Measurements from ENCODE around the gene PLA2G4E. TPM values are rescaled to one million over a fixed set of nuclear protein-coding genes. Genes with fewer than 3 reads are reported as not detected.

PLA2G4E gene
- total RNA-seq, 5 donors from 2014 or later (not counting 1 experiment from before 2014, with no cell fraction given) = not detected

DNA sequence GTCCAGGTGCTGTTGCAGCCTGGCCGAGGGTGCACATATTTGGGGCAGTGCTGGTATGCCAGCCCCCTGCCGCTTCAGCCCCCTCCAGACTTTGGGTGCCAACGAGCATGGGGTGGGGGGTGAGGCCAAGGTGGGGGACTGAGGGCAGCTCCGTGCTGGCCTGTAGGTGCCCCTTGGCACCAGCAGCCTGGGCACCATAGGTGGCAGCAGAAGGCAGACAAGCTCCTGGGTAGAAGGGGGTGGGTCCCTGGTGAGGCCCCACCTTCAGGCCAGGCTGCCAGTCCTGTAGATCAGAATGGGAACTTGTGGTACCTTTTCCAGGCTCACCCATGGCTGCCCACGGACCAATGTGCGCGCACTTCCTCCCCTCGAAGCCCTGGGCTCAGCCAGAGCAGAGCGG lies 16.1 kb upstream of the PLA2G4E start:
- ATAC-seq (replicated peaks in 1 of 4) = no peak
- H3K4me1 ChIP-seq (ENCODE audit: control insufficient read depth in 1 of 2, extremely low read depth in 1 of 2, insufficient read depth in 2 of 2, low read length in 2 of 2) = peaks cover 0 to 5% of the 10 kb centered on the region in 2 experiments
- H3K4me3 ChIP-seq (ENCODE audit: control insufficient read depth in 1 of 2, extremely low read depth in 1 of 2, low read length in 1 of 2) = no peak overlapping the region
- H3K27me3 ChIP-seq (replicated peaks in 1 of 2; ENCODE audit: control insufficient read depth in 2 of 2, extremely low read depth in 1 of 2, insufficient read depth in 2 of 2, low read length in 1 of 2) = peaks cover 0 to 3% of the 10 kb centered on the region in 2 experiments
- no peaks in the 10 kb centered on the region for H3K9me3 ChIP-seq
- ChIA-PET CTCF (no interaction called here), POLR2A (no interaction called here)
- H3K4me3 Mint-ChIP-seq = no peak overlapping the region
- no peaks in the 10 kb centered on the region for H3K9me3 Mint-ChIP-seq
- H3K36me3 Mint-ChIP-seq = no peaks in the 10 kb centered on the region
- no peaks in the 10 kb centered on the region for H3K36me3 ChIP-seq (ENCODE audit: control insufficient read depth in 2 of 2, extremely low read depth in 1 of 2, insufficient read depth in 1 of 2, low read length in 1 of 2)
- 91% methylated on average over 8 of the region's 9 CpGs for WGBS (ENCODE audit: insufficient coverage)
- no peak for DNase-seq
- peaks cover 4 to 7% of the 10 kb centered on the region in 2 donors for H3K27me3 Mint-ChIP-seq
- H3K27ac ChIP-seq (ENCODE audit: low read length) = no peak overlapping the region
- H3K27ac Mint-ChIP-seq = no peak overlapping the region
- H3K4me1 Mint-ChIP-seq = peaks cover 6 to 8% (median 6%) of the 10 kb centered on the region in 3 donors

DNA sequence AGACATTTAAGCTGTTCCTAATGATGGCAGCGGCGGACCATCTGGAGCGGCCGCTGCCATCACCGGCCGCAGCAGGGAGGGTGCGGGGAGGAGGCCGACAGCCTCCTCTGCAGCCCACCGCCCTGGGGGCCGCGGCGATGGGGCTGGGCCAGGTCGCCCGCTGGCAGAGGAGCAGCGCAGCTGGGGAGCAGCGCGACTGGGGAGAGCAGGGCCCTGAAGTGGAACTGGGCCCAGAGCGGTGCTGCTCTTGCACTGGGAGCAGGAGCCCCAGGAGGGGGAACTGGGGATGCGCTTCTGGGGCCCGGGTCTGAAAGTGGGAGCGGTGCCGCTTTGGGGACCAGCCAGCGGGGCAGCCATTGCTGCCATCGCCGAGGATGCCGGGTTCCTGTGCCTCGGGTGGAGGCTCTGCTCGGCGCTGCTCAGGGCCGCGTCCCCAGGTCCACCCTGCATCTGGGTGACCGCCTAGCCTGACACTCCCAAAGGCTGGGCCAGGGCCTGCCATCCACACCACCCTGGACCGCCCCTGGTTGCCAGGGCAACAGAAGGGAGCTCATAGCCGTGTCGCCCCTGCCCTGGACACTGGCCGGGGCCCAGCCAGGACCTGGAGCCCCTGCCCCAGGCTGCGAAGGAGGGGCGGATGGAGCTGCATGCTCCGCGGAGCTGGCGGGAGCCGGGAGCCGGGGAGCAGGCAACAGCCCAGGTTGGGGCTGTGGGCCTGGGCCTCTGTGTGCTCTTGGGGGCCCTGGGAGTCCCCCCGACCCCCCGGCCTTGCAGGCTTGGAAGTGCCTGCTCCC lies 15.5 kb upstream of the PLA2G4E start:
- no peak for DNase-seq
- Mint-ChIP-seq H3K4me1 (peaks cover 6 to 8% (median 6%) of the 10 kb centered on the region in 3 donors), H3K27me3 (peaks cover 1 to 4% of the 10 kb centered on the region in 2 donors), H3K27ac (no peak overlapping the region), H3K4me3 (no peak overlapping the region), H3K36me3 (no peaks in the 10 kb centered on the region), H3K9me3 (no peaks in the 10 kb centered on the region)
- Histone ChIP-seq H3K4me3 (ENCODE audit: control insufficient read depth in 1 of 2, extremely low read depth in 1 of 2, low read length in 1 of 2) (no peak overlapping the region), H3K27me3 (replicated peaks in 1 of 2; ENCODE audit: control insufficient read depth in 2 of 2, extremely low read depth in 1 of 2, insufficient read depth in 2 of 2, low read length in 1 of 2) (peaks cover 0 to 3% of the 10 kb centered on the region in 2 experiments), H3K27ac (ENCODE audit: low read length) (no peak overlapping the region), H3K9me3 (no peaks in the 10 kb centered on the region), H3K4me1 (ENCODE audit: control insufficient read depth in 1 of 2, extremely low read depth in 1 of 2, insufficient read depth in 2 of 2, low read length in 2 of 2) (peaks cover 0 to 5% of the 10 kb centered on the region in 2 experiments), H3K36me3 (ENCODE audit: control insufficient read depth in 2 of 2, extremely low read depth in 1 of 2, insufficient read depth in 1 of 2, low read length in 1 of 2) (no peaks in the 10 kb centered on the region)
- WGBS (ENCODE audit: insufficient coverage) = 95% methylated on average over 35 of the region's 45 CpGs
- CTCF ChIA-PET = no interaction called here
- ATAC-seq (replicated peaks in 1 of 4) = no peak
- POLR2A ChIA-PET = no interaction called here

DNA sequence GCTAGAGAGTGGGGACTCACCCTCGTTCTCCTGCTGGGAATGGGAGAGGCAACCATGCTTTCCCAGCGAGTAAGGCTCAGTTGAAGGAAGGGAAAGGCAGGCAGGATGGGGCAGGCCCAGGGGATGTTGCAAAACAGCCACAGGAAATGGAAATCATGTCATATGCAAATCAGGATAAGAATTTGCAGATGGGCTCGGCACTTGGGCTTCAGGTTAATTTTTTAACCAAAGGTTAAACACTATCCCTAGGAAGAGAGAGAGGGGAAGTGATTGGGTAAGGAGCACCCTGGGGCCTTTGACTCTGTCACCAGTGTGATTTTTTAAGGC lies 14.6 kb upstream of the PLA2G4E start:
- Histone ChIP-seq H3K27ac (ENCODE audit: low read length) (no peak overlapping the region), H3K36me3 (ENCODE audit: control insufficient read depth in 2 of 2, extremely low read depth in 1 of 2, insufficient read depth in 1 of 2, low read length in 1 of 2) (no peaks in the 10 kb centered on the region), H3K27me3 (replicated peaks in 1 of 2; ENCODE audit: control insufficient read depth in 2 of 2, extremely low read depth in 1 of 2, insufficient read depth in 2 of 2, low read length in 1 of 2) (peaks cover 0 to 6% of the 10 kb centered on the region in 2 experiments), H3K4me3 (ENCODE audit: control insufficient read depth in 1 of 2, extremely low read depth in 1 of 2, low read length in 1 of 2) (no peak overlapping the region), H3K9me3 (no peaks in the 10 kb centered on the region), H3K4me1 (ENCODE audit: control insufficient read depth in 1 of 2, extremely low read depth in 1 of 2, insufficient read depth in 2 of 2, low read length in 2 of 2) (peaks cover 0 to 5% of the 10 kb centered on the region in 2 experiments)
- DNase-seq = no peak
- H3K27ac Mint-ChIP-seq = no peak overlapping the region
- 47% methylated on average over 2 of the region's 3 CpGs for whole genome bisulfite sequencing (ENCODE audit: insufficient coverage)
- H3K27me3 Mint-ChIP-seq = peaks cover 0 to 4% of the 10 kb centered on the region in 2 donors
- no peaks in the 10 kb centered on the region for H3K9me3 Mint-ChIP-seq
- ATAC-seq (replicated peaks in 1 of 4) = no peak
- ChIA-PET CTCF (no interaction called here), POLR2A (no interaction called here)
- H3K36me3 Mint-ChIP-seq = no peaks in the 10 kb centered on the region
- no peak overlapping the region for H3K4me3 Mint-ChIP-seq
- peaks cover 6 to 8% (median 6%) of the 10 kb centered on the region in 3 donors for H3K4me1 Mint-ChIP-seq

DNA sequence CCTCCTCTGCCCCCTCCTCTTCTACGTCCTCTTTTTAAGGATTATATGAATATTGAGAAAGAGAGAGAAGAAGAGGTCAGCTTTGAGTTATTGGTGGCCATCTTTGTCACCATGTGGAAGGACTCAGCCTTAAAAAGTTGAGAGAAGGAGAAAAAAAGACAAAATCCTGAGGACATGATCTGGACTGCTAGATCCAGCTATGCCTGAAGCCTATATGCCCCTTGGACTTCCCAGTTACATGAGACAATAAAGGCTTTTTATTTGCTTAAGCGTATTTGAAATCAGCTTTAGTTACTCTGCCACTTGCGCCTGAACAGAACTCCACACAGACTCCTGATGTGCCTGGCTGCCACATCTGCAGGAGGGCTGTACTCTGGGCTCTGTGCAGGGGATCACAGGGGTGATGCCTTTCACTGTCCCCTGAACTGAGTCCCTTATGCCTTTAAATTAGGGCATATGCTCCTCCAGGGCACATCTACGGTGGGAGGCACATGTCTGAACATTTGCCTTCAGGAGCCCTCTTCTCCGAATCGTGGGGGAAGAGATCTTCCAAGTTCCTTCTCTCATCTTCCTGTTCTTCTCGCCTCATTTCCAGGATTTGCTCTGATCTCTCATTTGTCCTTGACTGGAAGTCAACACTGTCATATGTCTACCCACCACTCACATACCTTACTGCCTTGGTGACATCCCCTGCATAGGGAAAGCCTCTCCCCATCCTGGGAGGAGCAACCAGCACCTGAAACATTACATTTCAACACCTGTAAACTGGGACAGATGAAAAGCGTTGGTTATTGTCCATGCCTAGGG lies 14.0 kb upstream of the PLA2G4E start:
- Histone ChIP-seq H3K27ac (ENCODE audit: low read length) (no peak overlapping the region), H3K4me3 (ENCODE audit: control insufficient read depth in 1 of 2, extremely low read depth in 1 of 2, low read length in 1 of 2) (no peak overlapping the region), H3K36me3 (ENCODE audit: control insufficient read depth in 2 of 2, extremely low read depth in 1 of 2, insufficient read depth in 1 of 2, low read length in 1 of 2) (no peaks in the 10 kb centered on the region), H3K27me3 (replicated peaks in 1 of 2; ENCODE audit: control insufficient read depth in 2 of 2, extremely low read depth in 1 of 2, insufficient read depth in 2 of 2, low read length in 1 of 2) (peaks cover 0 to 6% of the 10 kb centered on the region in 2 experiments), H3K4me1 (ENCODE audit: control insufficient read depth in 1 of 2, extremely low read depth in 1 of 2, insufficient read depth in 2 of 2, low read length in 2 of 2) (peaks cover 0 to 5% of the 10 kb centered on the region in 2 experiments), H3K9me3 (no peaks in the 10 kb centered on the region)
- DNase-seq (no peak), ATAC-seq (replicated peaks in 1 of 4) (no peak)
- CTCF ChIA-PET = interaction anchor here in 1 of 2 donors (0.6 kb wide), 1 partner anchor 43 kb away, joined by 3 read pairs; no protein-coding TSS in a partner anchor
- H3K36me3 Mint-ChIP-seq = no peaks in the 10 kb centered on the region
- H3K27me3 Mint-ChIP-seq = peaks cover 0 to 4% of the 10 kb centered on the region in 2 donors
- WGBS (ENCODE audit: insufficient coverage) = 80% methylated on average over 5 of the region's 8 CpGs
- H3K9me3 Mint-ChIP-seq = no peaks in the 10 kb centered on the region
- peaks cover 6 to 8% (median 6%) of the 10 kb centered on the region in 3 donors for H3K4me1 Mint-ChIP-seq
- POLR2A ChIA-PET = no interaction called here
- no peak overlapping the region for H3K4me3 Mint-ChIP-seq
- H3K27ac Mint-ChIP-seq = no peak overlapping the region

DNA sequence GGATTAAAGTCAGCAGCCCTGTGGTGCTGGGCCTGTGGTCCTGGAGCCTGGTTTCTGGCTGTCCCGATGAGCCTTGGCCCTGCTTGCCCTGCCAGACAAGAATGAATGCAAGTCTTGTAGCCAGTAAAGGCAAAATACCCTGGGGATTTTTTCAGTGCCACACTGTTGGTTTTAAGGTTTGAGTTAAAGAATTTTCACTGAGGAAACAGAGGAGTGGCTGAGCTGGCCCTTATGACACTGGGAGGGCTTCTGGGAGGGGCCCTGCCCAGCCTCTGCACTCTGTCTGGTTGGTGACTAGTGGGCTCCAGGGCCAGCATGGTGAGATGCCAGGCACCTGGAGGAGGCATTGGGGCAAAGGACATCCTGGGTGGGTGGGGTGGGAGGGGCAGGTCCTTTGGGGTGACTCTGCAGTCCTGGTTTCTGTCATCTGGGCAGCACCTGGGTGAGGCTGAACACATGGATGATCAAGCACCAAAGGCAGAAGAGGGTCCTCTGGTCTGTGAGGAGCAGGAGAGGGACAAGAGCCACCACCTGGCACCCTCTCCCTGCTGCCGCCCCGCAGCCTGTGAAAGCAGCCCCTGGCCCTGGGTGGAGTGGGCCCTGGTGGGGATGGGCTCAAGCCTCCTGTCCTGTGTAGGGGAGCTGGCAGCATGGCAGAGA lies 12.5 kb upstream of the PLA2G4E start:
- no peak overlapping the region for H3K27ac Mint-ChIP-seq
- Histone ChIP-seq H3K4me3 (ENCODE audit: control insufficient read depth in 1 of 2, extremely low read depth in 1 of 2, low read length in 1 of 2) (no peak overlapping the region), H3K4me1 (ENCODE audit: control insufficient read depth in 1 of 2, extremely low read depth in 1 of 2, insufficient read depth in 2 of 2, low read length in 2 of 2) (peaks cover 0 to 5% of the 10 kb centered on the region in 2 experiments), H3K36me3 (ENCODE audit: control insufficient read depth in 2 of 2, extremely low read depth in 1 of 2, insufficient read depth in 1 of 2, low read length in 1 of 2) (no peaks in the 10 kb centered on the region), H3K27ac (ENCODE audit: low read length) (no peak overlapping the region), H3K9me3 (no peaks in the 10 kb centered on the region), H3K27me3 (replicated peaks in 1 of 2; ENCODE audit: control insufficient read depth in 2 of 2, extremely low read depth in 1 of 2, insufficient read depth in 2 of 2, low read length in 1 of 2) (peaks cover 0 to 6% of the 10 kb centered on the region in 2 experiments)
- CTCF ChIA-PET = no interaction called here
- peaks cover 6 to 8% (median 6%) of the 10 kb centered on the region in 3 donors for H3K4me1 Mint-ChIP-seq
- POLR2A ChIA-PET = no interaction called here
- ATAC-seq (replicated peaks in 1 of 4) (no peak), DNase-seq (no peak)
- H3K36me3 Mint-ChIP-seq = no peaks in the 10 kb centered on the region
- WGBS (ENCODE audit: insufficient coverage) = 80% methylated on average over 3 of the region's 3 CpGs
- H3K9me3 Mint-ChIP-seq = no peaks in the 10 kb centered on the region
- no peaks in the 10 kb centered on the region for H3K27me3 Mint-ChIP-seq
- H3K4me3 Mint-ChIP-seq = no peak overlapping the region

DNA sequence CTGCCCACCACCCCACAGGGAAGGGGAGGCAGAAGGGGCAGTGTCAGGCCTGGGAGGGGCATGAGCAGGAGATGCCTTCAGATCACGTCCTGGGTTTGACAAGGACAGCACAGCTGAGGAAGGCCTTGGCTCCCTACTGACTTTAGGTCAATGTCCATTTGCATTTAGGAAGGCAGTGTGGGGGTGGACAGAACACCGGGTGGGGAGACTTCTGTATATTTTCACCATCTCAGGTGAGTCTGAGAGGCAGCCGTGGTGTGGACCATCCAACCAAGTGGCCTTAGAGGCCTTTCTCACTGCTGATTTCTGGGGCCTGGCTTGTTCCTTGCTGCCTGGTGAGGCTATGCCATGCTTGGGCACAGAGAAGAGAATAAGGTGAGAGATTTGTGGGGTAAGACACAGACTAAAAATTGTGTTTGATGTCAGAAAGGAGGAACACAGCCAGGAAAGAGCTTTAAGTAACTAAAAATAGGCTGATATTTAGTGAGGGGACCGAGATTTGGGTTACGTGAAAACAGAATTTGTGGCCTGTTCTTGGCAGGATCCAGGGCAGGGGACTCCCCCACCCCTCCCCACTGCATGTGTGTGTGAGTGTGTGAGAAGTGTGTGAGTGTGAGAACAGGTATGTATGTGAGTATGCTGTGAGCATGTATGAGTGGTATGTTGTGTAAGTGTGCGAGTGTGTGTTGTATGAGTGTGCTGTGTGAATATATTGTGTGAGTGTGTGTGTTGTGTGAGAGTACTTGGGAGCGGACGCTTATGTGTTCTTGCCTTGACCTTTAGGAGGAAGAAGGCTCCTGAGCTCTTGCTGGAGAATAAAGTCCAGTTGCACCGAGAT lies 11.8 kb upstream of the PLA2G4E start:
- ChIA-PET POLR2A (no interaction called here), CTCF (no interaction called here)
- Histone ChIP-seq H3K9me3 (no peaks in the 10 kb centered on the region), H3K36me3 (ENCODE audit: control insufficient read depth in 2 of 2, extremely low read depth in 1 of 2, insufficient read depth in 1 of 2, low read length in 1 of 2) (no peaks in the 10 kb centered on the region), H3K27me3 (replicated peaks in 1 of 2; ENCODE audit: control insufficient read depth in 2 of 2, extremely low read depth in 1 of 2, insufficient read depth in 2 of 2, low read length in 1 of 2) (peaks cover 0 to 6% of the 10 kb centered on the region in 2 experiments), H3K27ac (ENCODE audit: low read length) (no peak overlapping the region), H3K4me1 (ENCODE audit: control insufficient read depth in 1 of 2, extremely low read depth in 1 of 2, insufficient read depth in 2 of 2, low read length in 2 of 2) (peaks cover 0 to 5% of the 10 kb centered on the region in 2 experiments), H3K4me3 (ENCODE audit: control insufficient read depth in 1 of 2, extremely low read depth in 1 of 2, low read length in 1 of 2) (no peak overlapping the region)
- H3K4me3 Mint-ChIP-seq = no peak overlapping the region
- no peak for DNase-seq
- H3K9me3 Mint-ChIP-seq = no peaks in the 10 kb centered on the region
- no peaks in the 10 kb centered on the region for H3K36me3 Mint-ChIP-seq
- no peaks in the 10 kb centered on the region for H3K27me3 Mint-ChIP-seq
- H3K4me1 Mint-ChIP-seq = peaks cover 6 to 8% (median 6%) of the 10 kb centered on the region in 3 donors
- H3K27ac Mint-ChIP-seq = no peak overlapping the region
- no peak for ATAC-seq (replicated peaks in 1 of 4)
- WGBS (ENCODE audit: insufficient coverage) = 96% methylated on average over 4 of the region's 9 CpGs
